Neural cell (in vitro differentiated cells): ENCODE data around the gene DMBT1.

Experiments used
- EP300 ChIP-seq: fragments of 450-650 bp; conservative IDR thresholded peaks from 2 replicates; pipeline ENCODE4 v1.6.1; 2014; ENCODE audit warnings: antibody characterized with exemption, mild to moderate bottlenecking, moderate library complexity; ENCODE audit not compliant: poor library complexity, severe bottlenecking
- EZH2 ChIP-seq: fragments of 200-600, 300-800 bp; shearing (Covaris generic), sonication (generic); IDR thresholded peaks from 2 replicates; pipeline ENCODE4 v1.6.1; 2014; ENCODE audit warnings: antibody characterized with exemption, low read length, borderline replicate concordance, mild to moderate bottlenecking; ENCODE audit not compliant: insufficient read depth, poor library complexity, severe bottlenecking
- POLR2AphosphoS5 ChIP-seq: IDR thresholded peaks from 2 replicates; pipeline ENCODE4 v1.6.1; 2012
- RAD21 ChIP-seq: fragments of 450-650 bp; conservative IDR thresholded peaks from 2 replicates; pipeline ENCODE4 v1.6.1; 2014; ENCODE audit warnings: antibody characterized with exemption, mild to moderate bottlenecking, moderate library complexity
- TF ChIP-seq, protein P1 (sequence below): fragments of 450-650 bp; IDR thresholded peaks from 2 replicates; pipeline ENCODE4 v1.5.1; 2014; ENCODE audit warnings: antibody characterized with exemption, mild to moderate bottlenecking, moderate library complexity; ENCODE audit not compliant: poor library complexity, severe bottlenecking

DNA sequence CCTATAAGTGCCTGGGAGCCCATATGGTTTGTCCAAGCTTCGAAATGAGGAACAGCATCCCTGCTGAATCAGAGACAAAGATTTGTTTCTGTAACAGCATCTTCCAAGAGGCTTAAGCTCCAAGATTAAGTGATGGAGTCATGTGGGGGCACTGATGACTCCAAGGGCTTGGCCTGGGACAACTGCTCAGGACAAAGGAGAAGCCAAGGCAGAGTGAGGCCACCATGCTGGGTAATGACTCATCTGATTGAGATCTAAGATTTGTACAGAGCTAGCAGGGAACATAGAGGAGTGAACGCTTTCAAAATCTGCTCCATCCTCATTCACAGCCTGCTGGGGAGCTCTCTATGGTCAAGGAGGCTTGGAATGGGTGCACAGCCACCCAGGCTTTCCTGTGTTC is 89.8 kb downstream of the DMBT1 start:
- no peak for TF ChIP-seq POLR2AphosphoS5
- TF ChIP-seq, protein P1, sequence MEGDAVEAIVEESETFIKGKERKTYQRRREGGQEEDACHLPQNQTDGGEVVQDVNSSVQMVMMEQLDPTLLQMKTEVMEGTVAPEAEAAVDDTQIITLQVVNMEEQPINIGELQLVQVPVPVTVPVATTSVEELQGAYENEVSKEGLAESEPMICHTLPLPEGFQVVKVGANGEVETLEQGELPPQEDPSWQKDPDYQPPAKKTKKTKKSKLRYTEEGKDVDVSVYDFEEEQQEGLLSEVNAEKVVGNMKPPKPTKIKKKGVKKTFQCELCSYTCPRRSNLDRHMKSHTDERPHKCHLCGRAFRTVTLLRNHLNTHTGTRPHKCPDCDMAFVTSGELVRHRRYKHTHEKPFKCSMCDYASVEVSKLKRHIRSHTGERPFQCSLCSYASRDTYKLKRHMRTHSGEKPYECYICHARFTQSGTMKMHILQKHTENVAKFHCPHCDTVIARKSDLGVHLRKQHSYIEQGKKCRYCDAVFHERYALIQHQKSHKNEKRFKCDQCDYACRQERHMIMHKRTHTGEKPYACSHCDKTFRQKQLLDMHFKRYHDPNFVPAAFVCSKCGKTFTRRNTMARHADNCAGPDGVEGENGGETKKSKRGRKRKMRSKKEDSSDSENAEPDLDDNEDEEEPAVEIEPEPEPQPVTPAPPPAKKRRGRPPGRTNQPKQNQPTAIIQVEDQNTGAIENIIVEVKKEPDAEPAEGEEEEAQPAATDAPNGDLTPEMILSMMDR = no peak
- no peak for TF ChIP-seq EZH2
- TF ChIP-seq RAD21 = no peak
- TF ChIP-seq EP300 = no peak
